CD4-positive, alpha-beta T cell treated with Interferon alpha-2 for 1 hour (primary cell): ENCODE results near the gene PPP1R10.

Experiments
- DNase-seq, 2 donors: peaks; one replicate each; pipeline ENCODE4 v3.0.0-alpha.2; 2020 to 2022

Gene PPP1R10

GRCh38 chr6:30597315-30598144 lies 19.5 kb downstream of the PPP1R10 start:
- peak; percentile 77 to 86 for DNase-seq

GRCh38 chr6:30592287-30592686 lies 24.8 kb downstream of the PPP1R10 start:
- DNase-seq: no peak

DNA sequence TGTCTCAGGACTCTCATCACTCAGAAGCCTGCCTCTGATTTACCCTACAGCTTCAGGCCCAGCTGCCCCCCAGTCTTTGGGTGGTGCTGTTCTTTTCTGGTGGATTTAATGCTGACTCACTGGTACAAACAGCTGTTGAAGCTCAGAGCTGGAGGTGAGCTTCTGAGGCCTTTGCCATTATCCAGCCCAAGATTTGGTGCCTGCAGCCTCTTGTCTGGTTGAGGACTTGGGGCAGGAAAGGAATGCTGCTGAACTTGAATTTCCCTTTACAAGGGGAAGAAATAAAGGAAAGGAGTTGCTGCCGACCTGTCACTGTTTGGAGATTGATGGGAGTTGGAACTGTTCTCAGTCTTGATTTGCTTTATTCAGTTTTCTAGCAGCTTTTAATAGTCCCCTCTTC lies 26.0 kb downstream of the PPP1R10 start:
- DNase-seq: no peak

- DNase-seq: no peak
Measured at GRCh38 chr6:30590509-30590908, 26.5 kb downstream of the PPP1R10 start.

- no peak for DNase-seq
Measured at GRCh38 chr6:30589754-30590358, 27.2 kb downstream of the PPP1R10 start.

DNA sequence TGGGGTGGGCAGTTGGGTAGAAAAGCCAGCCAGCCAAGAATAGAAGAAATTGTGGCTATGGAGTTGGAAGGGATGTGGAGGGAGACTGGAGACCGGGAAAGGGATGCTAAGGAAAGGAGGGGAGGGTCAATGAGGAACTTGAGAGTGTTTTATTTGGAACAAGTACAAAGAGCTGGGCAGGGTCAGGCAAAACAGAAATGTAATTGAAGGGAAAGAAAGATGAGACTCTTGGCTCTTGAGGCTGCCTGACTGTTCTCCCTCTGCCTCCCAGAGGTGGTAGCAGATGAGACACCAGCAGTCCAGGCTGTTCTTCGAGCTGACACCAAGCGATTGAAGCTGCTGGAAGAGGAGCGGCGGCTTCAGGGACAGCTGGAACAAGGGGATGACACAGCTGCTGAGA lies 33.1 kb downstream of the PPP1R10 start:
- no peak for DNase-seq

- DNase-seq: no peak
Measured at GRCh38 chr6:30578051-30578450, 39.0 kb downstream of the PPP1R10 start.

GRCh38 chr6:30573113-30573512 lies 43.9 kb downstream of the PPP1R10 start:
- DNase-seq: no peak

DNA sequence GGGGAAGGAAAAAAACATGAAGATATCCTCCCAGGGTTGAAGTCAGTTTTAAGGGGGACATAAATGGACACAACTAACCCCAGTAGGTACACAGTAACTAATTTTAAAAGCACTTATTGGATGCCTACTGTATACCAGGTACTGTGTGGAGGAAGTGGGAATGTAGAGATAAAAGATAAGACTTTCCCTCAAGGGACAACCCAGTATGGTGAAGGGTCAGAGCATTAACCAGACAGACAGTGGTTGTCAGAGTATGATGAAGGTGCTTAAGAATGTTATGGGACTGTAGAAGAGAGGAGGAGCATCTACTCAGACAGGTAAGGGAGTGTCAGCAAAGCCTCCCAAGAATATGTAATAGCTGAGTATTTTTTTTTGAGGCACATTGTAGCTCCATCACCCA lies 44.9 kb downstream of the PPP1R10 start:
- no peak for DNase-seq

GRCh38 chr6:30571762-30572082 lies 45.3 kb downstream of the PPP1R10 start:
- DNase-seq: no peak

- peak; percentile 98 to 99 for DNase-seq
Measured at GRCh38 chr6:30571075-30571761, 45.8 kb downstream of the PPP1R10 start, which contains the start of gene ABCF1. TSS of gene ABCF1 (plus strand) at chr6:30571442. CDS start at chr6:30571488, 46 bp downstream.

- DNase-seq: no peak
Measured at GRCh38 chr6:30570740-30571074, 46.3 kb downstream of the PPP1R10 start.

DNA sequence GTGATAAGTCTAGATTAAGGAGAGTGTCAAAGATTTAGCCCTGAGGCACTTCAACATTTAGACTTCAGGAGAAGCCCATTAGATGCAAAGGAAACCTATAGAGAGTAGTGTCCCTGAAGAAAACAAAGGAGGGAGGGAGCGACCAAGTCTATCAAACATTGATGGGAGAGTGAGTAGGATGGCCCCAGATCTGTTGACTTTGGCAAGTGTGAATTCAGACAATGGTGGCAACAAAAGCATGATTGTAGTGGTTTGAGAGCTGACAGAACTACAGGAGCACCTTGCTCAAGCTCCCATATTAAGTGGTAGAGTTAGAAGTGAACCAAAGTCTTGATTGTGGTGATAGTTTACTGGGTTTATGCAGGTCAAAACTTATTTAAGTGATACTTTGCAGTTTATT lies 46.8 kb downstream of the PPP1R10 start:
- DNase-seq: no peak

- DNase-seq: peak; percentile 12 to 55
Measured at GRCh38 chr6:30568245-30568644, 48.8 kb downstream of the PPP1R10 start.

DNA sequence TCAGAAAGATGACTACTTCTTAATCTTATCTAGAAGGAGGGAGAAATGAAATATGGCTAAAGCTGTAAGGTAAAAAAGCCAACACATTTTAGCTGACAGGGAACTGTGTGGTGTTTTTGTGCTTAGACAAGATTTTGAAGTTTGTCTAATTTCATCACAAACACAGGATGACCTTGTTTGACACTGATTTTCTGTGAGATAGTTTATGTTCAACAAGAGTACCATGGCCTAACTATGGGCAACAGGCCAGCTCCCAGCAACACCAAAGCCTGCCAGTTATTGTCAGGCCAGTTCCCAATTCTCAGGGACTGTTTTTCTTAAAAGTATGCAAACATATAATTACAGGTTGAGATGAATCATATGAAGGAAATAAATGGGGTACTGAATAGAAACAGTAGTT lies 51.3 kb downstream of the PPP1R10 start:
- no peak for DNase-seq

- DNase-seq: no peak
Measured at GRCh38 chr6:30564114-30564513, 52.9 kb downstream of the PPP1R10 start.

DNA sequence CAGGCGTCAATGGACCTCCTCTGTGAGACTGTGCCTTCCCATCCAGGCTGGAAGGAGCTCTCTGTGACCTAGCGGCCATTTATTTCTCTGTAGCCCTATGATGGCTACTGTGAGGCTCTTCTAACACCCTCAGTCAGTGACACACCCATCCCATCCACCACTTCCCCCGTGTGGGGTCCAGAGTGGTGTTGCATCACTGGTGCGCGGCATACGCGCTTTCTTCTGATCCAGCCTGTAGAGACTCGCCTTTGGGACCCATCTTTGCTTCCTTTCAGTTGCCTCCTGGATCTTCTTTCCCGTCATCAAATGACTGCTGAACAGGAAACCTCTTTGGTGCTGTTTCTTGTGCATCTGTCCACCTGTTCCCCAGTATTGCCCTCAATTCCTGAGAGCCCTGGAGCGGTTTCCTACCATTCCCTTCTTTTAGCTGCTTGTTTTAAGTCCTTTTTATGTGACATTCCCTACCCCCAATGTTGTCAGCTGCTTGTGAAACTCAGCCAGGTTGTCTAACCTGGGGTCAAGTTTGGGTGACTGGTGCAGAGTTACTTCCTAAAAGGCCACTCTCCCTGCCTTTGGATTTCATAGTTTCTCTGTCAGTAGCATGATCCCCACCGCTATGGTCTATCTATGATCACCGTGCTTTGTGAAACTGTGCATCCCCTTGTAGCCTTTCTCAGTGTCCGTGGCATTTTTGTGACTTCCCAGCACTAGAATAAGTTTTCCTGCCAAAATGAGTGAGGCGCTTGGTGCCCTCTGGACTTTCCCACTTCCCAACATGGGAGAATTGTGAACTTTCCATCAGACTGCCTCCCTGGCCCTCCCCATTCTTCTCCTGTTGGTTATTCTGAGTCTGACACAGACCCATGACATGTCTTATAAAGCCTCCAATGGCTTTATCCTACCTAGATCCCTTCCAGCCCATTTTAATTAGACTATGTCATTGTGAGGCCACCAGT lies 54.3 kb downstream of the PPP1R10 start:
- DNase-seq: no peak

- DNase-seq: no peak
Measured at GRCh38 chr6:30560930-30561329, 56.1 kb downstream of the PPP1R10 start.

GRCh38 chr6:30557683-30557981 lies 59.4 kb downstream of the PPP1R10 start:
- DNase-seq: peak in 1 of 2 donors; percentile 67

DNA sequence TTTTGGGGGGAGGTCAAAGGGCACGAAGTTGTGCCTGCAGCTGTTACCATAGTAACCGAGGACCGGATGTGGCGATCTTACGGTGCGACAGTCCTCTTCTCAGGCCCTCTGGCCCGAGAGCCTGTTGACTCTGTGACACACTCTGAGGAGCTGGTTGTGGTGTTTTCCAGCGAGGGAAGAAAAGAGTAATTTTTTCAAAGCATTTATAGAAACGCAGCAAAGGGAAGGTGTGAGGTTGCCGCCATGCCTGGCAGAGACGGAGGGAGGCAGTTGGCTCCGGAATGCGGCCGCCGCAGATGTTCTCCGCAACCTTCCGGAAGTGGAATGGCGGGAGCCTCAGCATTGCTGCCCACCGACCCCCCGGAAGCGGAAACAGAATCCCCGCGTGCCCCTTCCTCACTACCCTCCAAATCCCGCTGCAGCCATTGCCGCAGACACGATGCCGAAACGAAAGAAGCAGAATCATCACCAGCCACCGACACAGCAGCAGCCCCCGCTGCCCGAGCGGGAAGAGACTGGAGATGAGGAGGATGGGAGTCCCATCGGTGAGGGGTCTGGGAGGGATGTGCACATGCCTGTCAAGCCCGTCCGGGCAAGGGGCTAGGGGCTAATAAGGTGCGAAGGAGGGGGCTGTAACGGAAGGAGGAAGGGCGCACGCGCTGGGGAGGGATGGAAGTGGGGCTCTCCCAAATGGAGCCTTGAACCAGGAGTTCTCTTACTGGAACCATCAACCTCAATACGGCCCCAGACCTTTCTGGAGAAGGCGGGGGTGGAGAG lies 59.9 kb downstream of the PPP1R10 start, which contains the start of gene PRR3:
Gene PRR3, plus strand, starts transcription at position 390 of the 777 bp plus-strand sequence. Its CDS starts 50 bp downstream, at position 440.
- DNase-seq: peak; percentile 92 to 94

DNA sequence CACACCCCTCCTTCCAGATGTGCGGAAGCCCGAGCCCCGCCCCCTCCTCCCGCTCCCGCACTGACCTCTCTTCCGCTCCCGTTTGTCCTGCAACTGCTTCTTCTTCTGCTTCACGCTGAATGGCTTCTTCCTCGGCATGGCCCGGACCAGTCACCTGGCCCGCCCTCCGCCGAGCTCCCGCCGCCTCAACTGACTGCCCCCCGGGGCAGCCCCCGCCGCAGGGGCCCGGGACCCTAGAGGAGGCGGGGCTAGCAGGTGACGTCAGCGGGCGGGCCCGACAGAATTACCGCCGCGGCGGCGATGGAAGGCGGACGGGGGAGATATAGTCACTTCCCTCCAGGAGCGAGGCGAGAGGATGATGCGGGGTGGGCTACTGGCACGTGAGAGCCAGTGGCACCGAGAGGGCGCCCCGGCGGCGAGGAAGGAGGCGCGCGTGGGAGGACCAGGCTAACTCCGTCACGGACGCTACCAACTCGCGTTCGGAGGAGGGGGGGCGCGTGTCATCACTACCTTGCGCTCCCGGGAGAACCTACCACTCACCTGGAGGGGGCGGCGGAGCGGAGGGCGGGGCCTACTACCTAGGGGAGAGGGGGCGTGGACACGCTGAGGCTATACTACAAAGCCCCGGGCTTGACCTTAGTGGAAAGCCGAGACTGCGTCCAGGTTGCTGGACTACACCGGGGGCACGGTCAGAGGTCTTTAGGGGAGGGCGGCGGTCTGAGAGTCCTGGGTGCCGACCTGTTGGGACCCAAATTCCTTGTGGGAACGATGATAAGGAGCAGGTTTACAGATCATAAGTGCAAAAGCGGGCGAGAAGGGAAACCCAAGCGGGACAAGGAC lies 60.8 kb downstream of the PPP1R10 start, which contains the start of gene GNL1:
Gene GNL1, minus strand, starts transcription at position 424 of the 840 bp plus-strand sequence. Its CDS starts 286 bp downstream, at position 138.
- DNase-seq: peak; percentile 97 to 99
